HG03354 (cell line): ENCODE measurements around the gene FDCSP.
"Not testable (repeated sequence)": the region's sequence is repeated elsewhere in the genome, so short reads cannot be mapped to it uniquely, and the experiment has no call there.

Experiments used
- ATAC-seq: cut with Tn5 transposase; IDR thresholded peaks from one replicate; pipeline ENCODE4 v1.9.1; 2021; ENCODE audit warnings: mild to moderate bottlenecking; ENCODE audit not compliant: unreplicated experiment, poor library complexity, severe bottlenecking

Gene FDCSP

GRCh38 chr4:70236125-70236524 is 10.2 kb downstream of the FDCSP start:
- no peak for ATAC-seq

GRCh38 chr4:70239131-70239883 is 13.4 kb downstream of the FDCSP start:
- no peak for ATAC-seq

- ATAC-seq: no peak
These were observed 14.1 kb downstream of the FDCSP start for GRCh38 chr4:70239884-70240591.

GRCh38 chr4:70242297-70242696 is 16.4 kb downstream of the FDCSP start, which contains the start of gene CSN3:
CSN3 (plus strand) TSS chr4:70242597; CDS start chr4:70244820, 2,223 bp downstream.
- not testable (repeated sequence) for ATAC-seq

GRCh38 chr4:70243091-70243490 is 17.2 kb downstream of the FDCSP start:
- no peak for ATAC-seq

- ATAC-seq: no peak
These were observed 25.5 kb downstream of the FDCSP start for GRCh38 chr4:70251250-70251944.

GRCh38 chr4:70251945-70252277 is 26.0 kb downstream of the FDCSP start:
- no peak for ATAC-seq

GRCh38 chr4:70269674-70270073 is 43.8 kb downstream of the FDCSP start:
- ATAC-seq: no peak

GRCh38 chr4:70277121-70277520 is 51.2 kb downstream of the FDCSP start:
- ATAC-seq: no peak

- no peak for ATAC-seq
These were observed 54.6 kb downstream of the FDCSP start for GRCh38 chr4:70280567-70280966.
